NCI-H526 (cell line): Measurements from ENCODE around the gene SHISA9.

Experiments used
- DNase-seq, 2 experiments: peaks; one replicate each; lab custom pipeline; 2025; lab: John Stamatoyannopoulos, UW

SHISA9 gene

DNA sequence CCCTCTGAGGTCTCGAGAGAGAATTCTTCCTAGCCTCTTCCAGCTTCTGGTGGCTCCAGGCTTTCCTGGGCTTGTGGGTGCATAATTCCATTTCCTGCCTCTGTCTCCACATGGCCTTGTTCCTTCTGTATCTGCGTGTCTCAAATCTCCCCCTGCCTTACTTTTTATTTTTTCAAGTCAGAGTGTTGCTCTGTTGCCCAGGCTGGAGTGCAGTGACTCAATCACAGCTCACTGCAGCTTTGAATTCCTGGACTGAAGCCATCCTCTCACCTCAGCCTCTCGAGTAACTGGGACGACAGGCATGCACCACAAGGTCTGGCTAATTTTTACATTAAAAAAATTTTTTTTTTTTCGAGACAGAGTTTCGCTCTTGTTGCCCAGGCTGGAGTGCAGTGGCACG lies 120.6 kb downstream of the SHISA9 start:
- DNase-seq = no peak

GRCh38 chr16:13029786-13030185 lies 128.4 kb downstream of the SHISA9 start:
- no peak for DNase-seq

- DNase-seq = no peak
Observed at GRCh38 chr16:13030769-13031168, 129.4 kb downstream of the SHISA9 start.

GRCh38 chr16:13032911-13033310 lies 131.5 kb downstream of the SHISA9 start:
- no peak for DNase-seq

DNA sequence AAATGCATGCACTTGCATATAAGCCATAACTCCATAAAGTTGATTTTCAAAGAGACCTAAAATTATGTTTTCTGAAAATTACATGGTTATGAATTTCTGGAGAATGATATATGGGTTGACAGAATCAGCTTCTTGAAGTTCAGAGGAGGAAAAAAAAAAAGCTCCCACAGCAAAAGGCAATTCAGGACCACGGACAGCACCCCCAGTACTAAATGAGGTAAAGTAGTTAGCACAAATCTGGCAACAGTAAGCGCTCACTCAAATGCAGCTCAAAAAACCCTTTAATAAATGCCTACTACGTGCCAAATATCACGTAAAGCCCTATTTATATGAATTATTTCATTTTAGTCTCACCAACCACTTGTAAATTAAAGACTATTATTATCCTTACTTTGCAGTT lies 135.2 kb downstream of the SHISA9 start:
- DNase-seq = no peak

DNA sequence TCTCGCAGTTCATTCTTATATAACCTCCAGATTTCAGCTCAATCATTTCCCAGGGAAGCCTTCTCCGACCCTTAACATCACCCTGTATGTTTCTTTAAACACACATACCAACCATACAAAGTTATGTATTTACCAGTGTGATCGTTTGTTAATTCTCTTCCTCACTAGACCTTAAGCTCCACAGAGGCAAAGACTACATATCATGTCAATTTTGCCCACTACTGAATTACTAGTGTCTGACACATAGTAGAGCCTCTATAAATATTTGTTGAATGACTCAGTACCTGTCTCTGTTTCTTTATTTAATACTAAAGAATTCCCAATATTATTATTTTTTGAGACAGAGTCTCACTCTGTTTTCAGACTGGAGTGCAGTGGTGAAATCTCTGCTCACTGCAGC lies 137.2 kb downstream of the SHISA9 start:
- DNase-seq = no peak

GRCh38 chr16:13039526-13039925 lies 138.1 kb downstream of the SHISA9 start:
- DNase-seq = peak; percentile 64 to 71

DNA sequence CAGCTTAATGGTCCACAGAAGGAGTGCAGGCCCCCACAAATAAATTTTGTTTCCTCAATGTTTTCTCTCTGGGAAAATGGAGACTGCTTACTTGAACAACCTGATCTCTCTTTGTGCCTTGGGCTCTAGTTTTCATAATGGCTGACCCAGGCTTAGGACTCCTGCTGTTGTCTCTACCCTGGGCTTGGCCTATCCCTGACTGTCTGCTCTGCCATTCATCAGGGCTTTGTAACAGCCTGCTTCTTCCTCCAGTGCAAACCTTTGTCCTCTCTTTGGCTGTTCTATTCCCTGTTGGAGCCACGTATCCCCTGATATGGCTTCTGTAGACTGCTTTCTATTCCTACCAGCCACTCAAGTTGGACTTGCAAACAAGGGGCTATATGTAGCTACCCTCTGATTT lies 139.8 kb downstream of the SHISA9 start:
- no peak for DNase-seq

- DNase-seq = no peak
Observed at GRCh38 chr16:13041646-13042290, 140.4 kb downstream of the SHISA9 start.

DNA sequence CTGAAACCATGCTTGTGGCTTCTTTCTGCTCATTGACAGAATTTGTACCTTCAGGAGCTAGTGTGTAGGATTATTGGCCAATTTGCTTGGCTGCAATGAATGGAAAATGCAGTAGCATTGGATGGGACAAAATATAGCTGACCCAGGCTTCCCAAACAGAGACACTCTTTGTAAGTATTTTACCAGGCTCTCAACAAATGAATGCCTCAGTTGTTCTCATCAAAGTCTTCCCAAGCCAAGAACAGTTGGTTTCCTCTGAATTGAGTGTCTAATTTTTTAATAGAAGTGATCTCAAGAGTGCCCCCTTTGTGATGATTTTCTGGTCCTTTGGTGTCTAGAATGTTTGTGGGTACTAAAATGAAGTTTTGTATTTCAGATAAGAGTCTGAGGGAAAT lies 140.9 kb downstream of the SHISA9 start:
- no peak for DNase-seq

DNA sequence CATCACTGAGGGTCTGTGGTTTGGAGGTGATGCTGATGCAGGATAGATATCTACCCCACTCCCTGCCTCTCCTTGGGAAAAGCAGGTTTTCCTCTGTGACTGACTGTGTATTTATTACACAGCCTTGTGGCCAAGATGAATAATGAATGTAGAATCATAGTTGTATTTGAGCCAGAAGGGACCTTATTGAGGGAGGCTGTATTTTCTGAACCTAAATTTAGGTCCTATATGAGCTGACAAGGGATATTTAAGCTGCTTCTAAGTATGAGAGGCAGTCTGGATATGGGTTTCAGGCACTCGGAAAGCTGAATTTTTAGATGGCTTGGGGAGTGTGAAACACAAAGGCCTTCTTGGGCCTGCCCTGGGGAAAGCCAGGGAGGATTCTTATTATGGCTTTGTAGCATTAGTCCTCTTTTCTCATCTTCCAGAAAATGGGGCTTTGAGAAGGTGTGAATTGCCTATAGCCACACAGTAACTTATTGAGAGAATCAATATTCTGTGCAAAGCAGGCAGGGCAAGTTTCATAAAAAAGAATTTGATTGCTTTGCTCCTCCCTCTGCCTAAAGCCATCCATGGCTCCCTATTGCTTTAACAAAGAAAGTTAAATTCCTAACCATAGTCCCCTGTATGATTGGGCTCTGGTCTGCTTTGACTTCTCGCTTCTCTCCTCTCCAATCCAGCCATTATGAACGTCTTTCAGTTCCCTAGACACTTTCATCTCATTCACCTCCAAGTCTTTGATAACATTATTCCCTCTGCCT lies 144.8 kb downstream of the SHISA9 start:
- DNase-seq = no peak

DNA sequence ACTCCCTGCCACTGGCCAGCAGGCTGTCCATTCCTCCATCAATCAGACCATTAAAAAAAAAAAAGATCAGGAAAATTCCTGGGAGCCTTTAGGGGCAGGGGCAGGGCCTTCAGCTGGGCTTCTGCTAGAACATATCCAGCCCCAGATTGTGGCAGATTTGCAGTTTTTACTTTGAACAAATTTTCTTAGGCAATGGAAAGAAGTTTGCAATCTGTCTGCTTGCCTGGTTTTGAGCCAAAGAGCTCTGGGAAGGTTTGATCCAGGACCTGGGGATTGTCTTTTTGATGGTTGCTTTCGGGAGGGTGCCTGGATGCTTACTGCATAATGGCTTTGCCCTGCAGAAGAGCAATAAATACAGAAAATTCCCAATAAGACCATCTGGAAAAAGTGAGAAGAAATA lies 145.9 kb downstream of the SHISA9 start:
- DNase-seq = no peak

DNA sequence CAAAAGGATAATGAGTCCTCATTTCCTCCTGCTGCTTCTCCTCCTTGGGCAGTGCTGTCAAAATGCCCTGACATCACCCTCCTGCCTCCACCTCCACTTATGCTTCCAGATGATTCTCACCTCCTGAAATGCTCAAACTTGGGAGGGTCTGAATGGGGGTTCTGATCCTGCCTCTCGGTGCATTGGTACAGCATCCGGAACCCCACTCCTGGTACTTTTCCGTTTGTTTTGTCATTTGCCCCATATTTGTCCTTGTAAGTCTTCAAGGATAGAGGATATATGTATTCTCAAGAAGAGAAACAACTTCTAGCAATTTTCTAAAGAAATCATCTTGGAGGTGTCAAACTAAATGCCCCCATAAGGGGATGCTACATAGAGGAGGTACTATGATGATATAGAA lies 148.3 kb downstream of the SHISA9 start:
- DNase-seq = no peak

GRCh38 chr16:13052431-13052830 lies 151.0 kb downstream of the SHISA9 start:
- no peak for DNase-seq

DNA sequence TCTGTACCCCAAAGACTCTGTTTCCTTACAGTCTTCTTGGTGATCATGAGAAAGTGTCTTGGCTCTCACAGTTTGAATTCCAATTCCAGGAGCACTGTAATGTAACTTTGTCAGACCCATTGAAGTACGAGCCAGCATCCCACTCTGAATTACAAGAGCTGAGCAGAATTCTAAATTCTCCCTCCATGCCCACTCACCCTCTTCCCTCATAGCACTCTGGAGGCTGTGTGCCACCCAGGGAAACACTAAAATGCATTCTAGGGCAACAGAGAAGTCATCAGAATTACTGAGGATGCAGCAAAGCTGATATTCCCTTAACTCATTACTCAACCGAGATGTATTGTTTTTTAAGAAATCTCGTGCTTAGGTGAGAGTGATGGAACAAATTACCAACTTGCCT lies 154.1 kb downstream of the SHISA9 start:
- no peak for DNase-seq

- DNase-seq = no peak
Observed at GRCh38 chr16:13056607-13057006, 155.2 kb downstream of the SHISA9 start.

- DNase-seq = peak in 1 of 2 experiments; percentile 19
Observed at GRCh38 chr16:13060932-13061331, 159.5 kb downstream of the SHISA9 start.

DNA sequence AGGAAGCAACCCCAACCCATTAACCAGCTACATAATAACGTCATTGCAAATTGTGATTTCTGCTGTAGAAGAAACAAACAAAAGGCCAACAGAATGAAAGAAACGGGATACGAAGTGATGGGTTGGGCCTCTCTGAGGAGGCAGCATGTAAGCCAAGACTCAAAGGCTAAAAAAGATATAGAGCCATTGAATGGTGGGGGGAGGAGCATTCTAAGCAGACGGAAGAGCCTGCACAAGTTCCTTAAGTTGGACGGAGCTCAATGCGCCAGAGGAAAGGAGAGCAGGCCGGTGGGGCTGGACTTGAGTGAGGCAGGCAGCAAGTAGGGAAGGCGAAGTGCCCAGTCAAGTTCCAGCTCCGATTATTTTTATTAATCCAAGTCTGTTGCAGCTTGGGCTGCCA lies 160.3 kb downstream of the SHISA9 start:
- DNase-seq = no peak

DNA sequence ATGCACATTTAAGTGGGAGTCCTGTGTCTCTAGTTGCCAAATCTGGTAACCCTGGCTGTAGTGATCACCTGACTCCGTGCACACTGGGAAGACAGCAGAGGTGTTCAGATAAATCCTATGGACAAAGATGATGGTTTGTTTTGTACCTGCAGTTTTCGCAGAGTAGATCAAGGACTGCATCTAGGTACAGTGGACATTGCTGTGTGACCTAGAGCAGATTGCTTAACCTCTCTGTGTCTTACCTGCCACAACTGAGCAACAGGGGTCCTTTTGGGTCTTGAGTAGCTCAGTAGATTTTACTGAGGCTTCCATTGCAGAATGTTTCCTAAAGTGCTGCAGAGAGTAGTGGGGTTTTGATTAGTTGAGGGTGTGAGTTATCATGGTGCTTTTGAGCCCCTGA lies 160.8 kb downstream of the SHISA9 start:
- no peak for DNase-seq

DNA sequence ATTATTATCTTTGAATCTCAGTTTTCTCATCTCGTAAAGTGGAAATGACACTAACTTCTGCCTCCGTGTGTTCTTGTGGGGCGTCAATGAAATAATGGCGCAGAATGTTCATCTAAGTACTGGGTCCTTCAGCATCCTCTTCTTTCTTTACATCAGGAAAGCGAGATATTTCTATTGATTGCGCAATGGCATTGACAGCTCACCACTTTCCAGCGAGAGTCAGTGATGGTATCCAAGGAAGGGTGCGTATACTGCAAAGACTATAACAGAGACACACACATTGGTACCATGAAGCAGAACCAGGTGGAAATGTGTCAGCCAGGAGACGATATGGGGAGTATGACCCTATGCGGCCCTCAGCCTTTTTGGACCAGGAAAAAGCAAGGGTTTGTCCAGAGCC lies 162.1 kb downstream of the SHISA9 start:
- no peak for DNase-seq

DNA sequence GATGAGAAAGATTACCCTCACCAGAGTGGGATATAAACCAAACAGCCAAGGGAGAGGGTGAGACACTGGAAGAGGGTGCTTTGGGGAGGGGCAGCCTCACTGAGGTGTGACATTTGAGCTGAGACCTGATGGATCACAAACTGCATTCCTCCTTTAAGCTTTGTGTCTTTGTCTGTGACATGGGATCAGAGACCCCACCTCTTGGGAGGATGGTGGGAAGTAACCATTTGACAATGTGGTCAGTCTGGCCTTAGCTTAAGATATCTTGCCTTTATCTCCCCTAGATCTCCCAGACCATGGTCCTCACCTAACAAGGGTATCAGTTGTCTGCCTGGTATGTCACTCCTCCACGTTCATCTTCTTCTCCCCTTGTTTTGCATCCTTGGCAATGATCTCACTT lies 163.4 kb downstream of the SHISA9 start:
- DNase-seq = no peak

- no peak for DNase-seq
Observed at GRCh38 chr16:13067648-13068047, 166.2 kb downstream of the SHISA9 start.

DNA sequence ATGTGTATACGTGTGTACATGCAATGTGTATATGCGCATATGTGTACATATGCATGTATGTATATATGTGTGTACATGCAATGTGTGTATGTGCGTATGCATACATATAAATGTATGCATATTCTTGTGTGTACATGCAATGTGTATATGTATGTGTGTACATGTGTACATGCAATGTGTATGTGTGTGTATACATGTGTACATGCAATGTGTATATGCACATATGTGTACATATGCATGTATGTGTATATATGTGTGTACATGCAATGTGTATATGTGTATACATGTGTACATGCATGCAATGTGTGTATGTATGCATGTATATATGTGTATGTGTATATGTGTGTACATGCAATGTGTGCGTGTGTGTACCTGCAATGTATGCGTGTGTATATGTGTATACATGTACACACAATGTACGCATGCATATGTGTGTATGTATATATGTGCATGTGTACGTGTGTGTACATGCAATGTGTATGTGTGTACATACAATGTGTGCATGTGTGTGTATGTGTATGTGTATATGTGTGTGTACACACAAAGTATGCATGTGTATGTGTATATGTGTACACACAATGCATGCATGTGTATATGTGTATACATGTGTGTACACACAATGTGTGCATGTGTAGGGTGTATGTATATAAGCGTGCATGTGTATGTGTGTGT lies 167.7 kb downstream of the SHISA9 start:
- DNase-seq = no peak
